ENCODE data around the gene JAKMIP2. TPM values are rescaled to one million over a fixed set of nuclear protein-coding genes. Genes with fewer than 3 reads are reported as not detected.
A peak's percentile ranks its signal among the peaks of the same experiment; 100 is the strongest.

Gene JAKMIP2
- total and polyA plus RNA-seq, 2 experiments from 2014 or later, result 0.23 TPM; not detected in 1

DNA sequence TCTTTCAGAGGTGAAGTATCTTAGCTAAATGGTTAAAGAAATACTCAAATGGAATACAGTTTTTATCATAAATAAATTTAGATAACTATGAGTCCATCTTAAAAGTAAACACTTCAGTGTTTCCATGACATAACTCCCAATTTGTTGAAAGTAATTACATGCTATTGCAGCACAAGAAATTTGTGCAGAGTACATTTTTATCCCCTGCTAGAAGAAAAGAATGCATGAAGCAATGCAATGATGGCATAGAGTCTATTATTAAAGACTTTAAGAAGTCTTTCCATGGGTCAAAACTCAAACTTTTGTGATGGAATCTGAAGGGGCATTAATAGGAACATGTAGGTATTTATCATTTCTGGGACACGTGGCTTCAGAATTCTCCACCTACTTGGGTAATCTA is 166.1 kb downstream of the JAKMIP2 start:
- Histone ChIP-seq H3K36me3 (ENCODE audit: low read depth) (no peaks in the 10 kb centered on the region), H4K20me1 (ENCODE audit: insufficient read depth) (no peaks in the 10 kb centered on the region), H3F3A (ENCODE audit: insufficient read depth) (no peaks in the 10 kb centered on the region), H3K9me3 (ENCODE audit: low read depth) (no peaks in the 10 kb centered on the region), H3K27ac (no peak overlapping the region), H3K9me2 (ENCODE audit: insufficient read depth) (no peaks in the 10 kb centered on the region), H3K4me2 (ENCODE audit: unreplicated experiment) (no peak overlapping the region), H2AFZ (no peak overlapping the region), H3K9ac (no peak overlapping the region), H3K79me2 (ENCODE audit: insufficient read depth) (no peaks in the 10 kb centered on the region), H3K4me1 (ENCODE audit: insufficient read depth) (peaks cover 9% of the 10 kb centered on the region; the same call in 1 of the 2 replicates), H3K4me3 (no peak overlapping the region), H3K27me3 (replicated peaks; ENCODE audit: insufficient read depth) (0 out of 2 replicates have a peak, but pooled peaks cover 14% of the 10 kb centered on the region)
- in situ Hi-C loops (cut with MboI), result no loop called here
- TF ChIP-seq EZH2phosphoT487 (IDR thresholded peaks at IDR 0.05; ENCODE audit: insufficient read depth, low read depth) (no peak), EZH2 (IDR thresholded peaks at IDR 0.05; ENCODE audit: insufficient read depth, poor library complexity, severe bottlenecking) (no peak)
- 48 to 75% methylated on average over 1 of the region's 1 CpG for WGBS, 2 experiments (ENCODE audit: low coverage in 1 of 2, low lambda C conversion rate in 2 of 2, missing lambda C conversion rate in 2 of 2)
- no peak for DNase-seq

DNA sequence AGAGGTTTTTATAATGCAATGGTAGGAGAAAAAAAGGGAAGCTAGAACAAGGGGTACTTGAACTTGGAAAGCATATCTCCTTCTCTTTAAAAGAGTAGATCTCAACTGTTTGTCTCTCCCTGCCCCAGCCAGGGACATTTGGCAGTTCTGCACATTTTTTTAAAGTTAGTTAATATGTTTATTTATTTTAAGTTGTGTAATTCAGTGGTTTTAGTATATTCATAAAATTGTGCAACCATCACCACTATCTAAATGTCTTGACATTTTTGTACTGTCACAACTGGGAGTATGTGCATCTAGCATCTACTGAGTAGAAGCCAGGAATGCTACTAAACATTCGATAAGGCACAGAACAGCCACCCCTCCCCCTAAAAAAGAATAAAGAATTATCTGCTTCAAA is 169.2 kb downstream of the JAKMIP2 start:
- H3K4me2 ChIP-seq (ENCODE audit: unreplicated experiment), result no peak overlapping the region
- H3K27ac ChIP-seq, result no peak overlapping the region
- no peaks in the 10 kb centered on the region for H3K79me2 ChIP-seq (ENCODE audit: insufficient read depth)
- H3K36me3 ChIP-seq (ENCODE audit: low read depth), result no peaks in the 10 kb centered on the region
- no peaks in the 10 kb centered on the region for H3K9me2 ChIP-seq (ENCODE audit: insufficient read depth)
- H2AFZ ChIP-seq, result no peak overlapping the region
- no peaks in the 10 kb centered on the region for H3K9me3 ChIP-seq (ENCODE audit: low read depth)
- in situ Hi-C loops (cut with MboI), result no loop called here
- no peaks in the 10 kb centered on the region for H3F3A ChIP-seq (ENCODE audit: insufficient read depth)
- no peak overlapping the region for H3K9ac ChIP-seq
- H3K4me1 ChIP-seq (ENCODE audit: insufficient read depth), result peaks cover 9% of the 10 kb centered on the region; the same call in 1 of the 2 replicates
- H4K20me1 ChIP-seq (ENCODE audit: insufficient read depth), result no peaks in the 10 kb centered on the region
- H3K4me3 ChIP-seq, result no peak overlapping the region
- DNase-seq, result peak; percentile 58
- 12 to 31% methylated on average over 1 of the region's 1 CpG for WGBS, 2 experiments (ENCODE audit: low coverage in 1 of 2, low lambda C conversion rate in 2 of 2, missing lambda C conversion rate in 2 of 2)
- H3K27me3 ChIP-seq (replicated peaks; ENCODE audit: insufficient read depth), result 0 out of 2 replicates have a peak, but pooled peaks cover 6% of the 10 kb centered on the region
- no peak for TF ChIP-seq EZH2 (IDR thresholded peaks at IDR 0.05; ENCODE audit: insufficient read depth, poor library complexity, severe bottlenecking)
- no peak for TF ChIP-seq EZH2phosphoT487 (IDR thresholded peaks at IDR 0.05; ENCODE audit: insufficient read depth, low read depth)

DNA sequence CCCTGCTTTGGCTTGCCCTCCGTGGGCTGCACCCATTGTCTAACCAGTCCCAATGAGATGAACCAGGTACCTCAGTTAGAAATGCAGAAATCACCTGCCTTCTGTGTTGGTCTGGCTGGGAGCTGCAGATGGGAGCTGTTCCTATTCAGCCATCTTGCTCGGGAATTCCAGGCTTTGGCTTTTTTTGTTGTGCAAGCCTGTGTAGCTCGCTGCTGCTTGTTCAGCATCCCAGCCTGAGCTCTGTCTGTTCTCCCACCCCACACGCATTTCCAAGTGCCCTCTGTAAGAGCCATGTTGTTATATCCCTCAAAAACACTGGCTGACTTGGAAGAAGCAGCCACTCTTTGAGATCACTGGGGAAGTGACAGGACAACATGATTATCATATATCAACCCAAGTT is 171.0 kb downstream of the JAKMIP2 start:
- no peaks in the 10 kb centered on the region for H4K20me1 ChIP-seq (ENCODE audit: insufficient read depth)
- WGBS, 2 experiments (ENCODE audit: low coverage in 1 of 2, low lambda C conversion rate in 2 of 2, missing lambda C conversion rate in 2 of 2), result 26 to 27% methylated on average over 4 of the region's 4 CpGs
- in situ Hi-C loops (cut with MboI), result no loop called here

DNA sequence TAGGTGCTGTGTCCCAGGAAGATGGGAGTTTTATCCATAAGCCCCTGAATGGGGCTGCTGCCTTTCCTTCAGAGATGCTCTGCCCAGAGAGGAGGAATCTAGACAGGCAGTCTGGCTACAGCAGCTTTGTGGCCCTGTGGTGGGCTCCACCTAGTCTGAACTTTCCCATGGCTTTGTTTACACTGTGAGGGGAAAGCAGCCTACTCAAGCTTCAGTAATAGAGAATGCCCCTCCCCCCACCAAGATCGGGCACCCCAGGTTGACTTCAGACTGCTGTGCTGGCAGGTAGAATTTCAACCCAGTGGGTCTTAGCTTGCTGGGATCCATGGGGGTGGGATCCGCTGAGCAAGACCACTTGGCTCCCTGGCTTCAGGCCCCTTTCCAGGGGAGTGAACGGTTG is 171.7 kb downstream of the JAKMIP2 start:
- Histone ChIP-seq H3K4me2 (ENCODE audit: unreplicated experiment) (no peak overlapping the region), H3K27me3 (replicated peaks; ENCODE audit: insufficient read depth) (0 out of 2 replicates have a peak, but pooled peaks cover 11% of the 10 kb centered on the region), H3K9me3 (ENCODE audit: low read depth) (no peaks in the 10 kb centered on the region), H3K36me3 (ENCODE audit: low read depth) (no peaks in the 10 kb centered on the region), H3K9ac (no peak overlapping the region), H3K79me2 (ENCODE audit: insufficient read depth) (no peaks in the 10 kb centered on the region), H4K20me1 (ENCODE audit: insufficient read depth) (no peaks in the 10 kb centered on the region), H2AFZ (no peak overlapping the region), H3F3A (ENCODE audit: insufficient read depth) (no peaks in the 10 kb centered on the region), H3K27ac (no peak overlapping the region), H3K4me1 (ENCODE audit: insufficient read depth) (peaks cover 9% of the 10 kb centered on the region; the same call in 1 of the 2 replicates), H3K9me2 (ENCODE audit: insufficient read depth) (no peaks in the 10 kb centered on the region), H3K4me3 (no peak overlapping the region)
- in situ Hi-C loops (cut with MboI), result no loop called here
- no peak for TF ChIP-seq EZH2 (IDR thresholded peaks at IDR 0.05; ENCODE audit: insufficient read depth, poor library complexity, severe bottlenecking)
- no peak for TF ChIP-seq EZH2phosphoT487 (IDR thresholded peaks at IDR 0.05; ENCODE audit: insufficient read depth, low read depth)
- no peak for DNase-seq
- 34 to 39% methylated on average over 3 of the region's 3 CpGs for WGBS, 2 experiments (ENCODE audit: low coverage in 1 of 2, low lambda C conversion rate in 2 of 2, missing lambda C conversion rate in 2 of 2)

More for the DNA sequence above, 171.0 kb downstream of the JAKMIP2 start:
- TF ChIP-seq EZH2 (IDR thresholded peaks at IDR 0.05; ENCODE audit: insufficient read depth, poor library complexity, severe bottlenecking) (no peak), EZH2phosphoT487 (IDR thresholded peaks at IDR 0.05; ENCODE audit: insufficient read depth, low read depth) (no peak)
- Histone ChIP-seq H3K4me2 (ENCODE audit: unreplicated experiment) (no peak overlapping the region), H3K27ac (no peak overlapping the region), H3F3A (ENCODE audit: insufficient read depth) (no peaks in the 10 kb centered on the region), H3K4me1 (ENCODE audit: insufficient read depth) (peaks cover 9% of the 10 kb centered on the region; the same call in 1 of the 2 replicates), H3K9me2 (ENCODE audit: insufficient read depth) (no peaks in the 10 kb centered on the region), H3K9ac (no peak overlapping the region), H3K4me3 (no peak overlapping the region), H3K79me2 (ENCODE audit: insufficient read depth) (no peaks in the 10 kb centered on the region), H2AFZ (no peak overlapping the region), H3K27me3 (replicated peaks; ENCODE audit: insufficient read depth) (0 out of 2 replicates have a peak, but pooled peaks cover 11% of the 10 kb centered on the region), H3K36me3 (ENCODE audit: low read depth) (no peaks in the 10 kb centered on the region), H3K9me3 (ENCODE audit: low read depth) (no peaks in the 10 kb centered on the region)
- no peak for DNase-seq

Measured in GM23248 (cell line).